Measurements from ENCODE around the gene PGAM1. TPM values are rescaled to one million over a fixed set of nuclear protein-coding genes. Genes with fewer than 3 reads are reported as not detected.

PGAM1 gene
- 204 and 214 TPM in 2 replicates for total RNA-seq
- polyA plus RNA-seq: 239 and 254 TPM in 2 replicates

- TF ChIP-seq EZH2phosphoT487 (IDR thresholded peaks at IDR 0.05; ENCODE audit: low read depth, severe bottlenecking, unreplicated experiment) (no peak), EZH2 (IDR thresholded peaks at IDR 0.05; ENCODE audit: borderline replicate concordance) (no peak), CTCF (IDR thresholded peaks at IDR 0.05; ENCODE audit: poor library complexity) (peak; percentile 88)
- DNase-seq (ENCODE audit: low spot score): peak; percentile 97
- no peaks in the 10 kb centered on the region for H3K36me3 ChIP-seq (replicated peaks; ENCODE audit: insufficient read depth, low read depth)
- no peaks in the 10 kb centered on the region for H3K9me3 ChIP-seq (ENCODE audit: low read depth)
- WGBS (ENCODE audit: low lambda C conversion rate, missing lambda C conversion rate): under 1% methylated on average over 72 of the region's 90 CpGs
- H3K9me2 ChIP-seq (replicated peaks; ENCODE audit: insufficient read depth): no peaks in the 10 kb centered on the region
- H3K79me2 ChIP-seq: peaks cover 41% of the 10 kb centered on the region
- peak within 1 kb of the TSS; percentile 90 for H3K4me2 ChIP-seq
- no peaks in the 10 kb centered on the region for H3K27me3 ChIP-seq
- peak within 1 kb of the TSS; percentile 94 for H3K27ac ChIP-seq
- H3K4me3 ChIP-seq: peak within 1 kb of the TSS; percentile 91
- H3K4me1 ChIP-seq (ENCODE audit: insufficient read depth): peaks cover 16% of the 10 kb centered on the region
- peak within 1 kb of the TSS; percentile 96 for H2AFZ ChIP-seq
- peaks cover 14% of the 10 kb centered on the region for H4K20me1 ChIP-seq (ENCODE audit: insufficient read depth, poor library complexity, severe bottlenecking)
Observed at GRCh38 chr10:97425964-97426775, at the start of gene PGAM1. Gene PGAM1 (plus strand): TSS chr10:97426191. CDS start chr10:97426308, 117 bp downstream.

- no peaks in the 10 kb centered on the region for H3K36me3 ChIP-seq (replicated peaks; ENCODE audit: insufficient read depth, low read depth)
- no peaks in the 10 kb centered on the region for H3K9me3 ChIP-seq (ENCODE audit: low read depth)
- no peak overlapping the region for H3K4me2 ChIP-seq
- no peak for TF ChIP-seq EZH2 (IDR thresholded peaks at IDR 0.05; ENCODE audit: borderline replicate concordance)
- no peak for TF ChIP-seq CTCF (IDR thresholded peaks at IDR 0.05; ENCODE audit: poor library complexity)
- TF ChIP-seq EZH2phosphoT487 (IDR thresholded peaks at IDR 0.05; ENCODE audit: low read depth, severe bottlenecking, unreplicated experiment): no peak
- H3K4me1 ChIP-seq (ENCODE audit: insufficient read depth): no peaks in the 10 kb centered on the region
- H3K9me2 ChIP-seq (replicated peaks; ENCODE audit: insufficient read depth): no peaks in the 10 kb centered on the region
- H3K27me3 ChIP-seq: no peaks in the 10 kb centered on the region
- no peak overlapping the region for H2AFZ ChIP-seq
- no peak overlapping the region for H3K4me3 ChIP-seq
- no peak for DNase-seq (ENCODE audit: low spot score)
- 93% methylated on average over 6 of the region's 6 CpGs for WGBS (ENCODE audit: low lambda C conversion rate, missing lambda C conversion rate)
- no peaks in the 10 kb centered on the region for H3K79me2 ChIP-seq
- H3K27ac ChIP-seq: no peak overlapping the region
- H4K20me1 ChIP-seq (ENCODE audit: insufficient read depth, poor library complexity, severe bottlenecking): no peaks in the 10 kb centered on the region
Observed at GRCh38 chr10:97376413-97376812, 49.6 kb upstream of the PGAM1 start.

- no peaks in the 10 kb centered on the region for H3K27me3 ChIP-seq
- no peaks in the 10 kb centered on the region for H3K9me3 ChIP-seq (ENCODE audit: low read depth)
- H2AFZ ChIP-seq: no peak overlapping the region
- H3K4me2 ChIP-seq: no peak overlapping the region
- H3K9me2 ChIP-seq (replicated peaks; ENCODE audit: insufficient read depth): no peaks in the 10 kb centered on the region
- H4K20me1 ChIP-seq (ENCODE audit: insufficient read depth, poor library complexity, severe bottlenecking): no peaks in the 10 kb centered on the region
- TF ChIP-seq EZH2 (IDR thresholded peaks at IDR 0.05; ENCODE audit: borderline replicate concordance) (no peak), EZH2phosphoT487 (IDR thresholded peaks at IDR 0.05; ENCODE audit: low read depth, severe bottlenecking, unreplicated experiment) (no peak), CTCF (IDR thresholded peaks at IDR 0.05; ENCODE audit: poor library complexity) (no peak)
- no peaks in the 10 kb centered on the region for H3K79me2 ChIP-seq
- H3K4me3 ChIP-seq: no peak overlapping the region
- WGBS (ENCODE audit: low lambda C conversion rate, missing lambda C conversion rate): 93% methylated on average over 15 of the region's 15 CpGs
- DNase-seq (ENCODE audit: low spot score): peak; percentile 2
- no peaks in the 10 kb centered on the region for H3K4me1 ChIP-seq (ENCODE audit: insufficient read depth)
- no peaks in the 10 kb centered on the region for H3K36me3 ChIP-seq (replicated peaks; ENCODE audit: insufficient read depth, low read depth)
- no peak overlapping the region for H3K27ac ChIP-seq
Observed at GRCh38 chr10:97378933-97379921, 46.8 kb upstream of the PGAM1 start.
